H9 (cell line): ENCODE data around the gene CHRND. TPM values are rescaled to one million over a fixed set of nuclear protein-coding genes. Genes with fewer than 3 reads are reported as not detected.

Experiments used
- DNase-seq: peaks from one replicate; pipeline ENCODE4 v3.0.0-alpha.2; 2017
- H2AFZ ChIP-seq: one replicate; pipeline ENCODE4 v1.6.1; 2013; ENCODE audit warnings: mild to moderate bottlenecking, low read length, control low read depth, moderate library complexity
- H2AK5ac ChIP-seq: 2 replicates; pipeline ENCODE4 v1.6.1; 2013; ENCODE audit warnings: low read length, control low read depth, mixed read lengths; ENCODE audit not compliant: insufficient read length
- H2BK120ac ChIP-seq: one replicate; pipeline ENCODE4 v1.6.1; 2013; ENCODE audit warnings: low read depth, mild to moderate bottlenecking, low read length, control low read depth, inconsistent platforms; ENCODE audit not compliant: poor library complexity, severe bottlenecking
- H2BK12ac ChIP-seq: 2 replicates; pipeline ENCODE4 v1.6.1; 2013; ENCODE audit warnings: low read length, control low read depth, mixed read lengths, low read depth; ENCODE audit not compliant: insufficient read length
- H2BK15ac ChIP-seq: 2 replicates; pipeline ENCODE4 v1.6.1; 2013; ENCODE audit warnings: low read depth, low read length, control low read depth
- H2BK20ac ChIP-seq: one replicate; pipeline ENCODE4 v1.6.1; 2013; ENCODE audit warnings: low read depth, mild to moderate bottlenecking, low read length, control low read depth, inconsistent platforms; ENCODE audit not compliant: poor library complexity, severe bottlenecking
- H2BK5ac ChIP-seq: 2 replicates; pipeline ENCODE4 v1.6.1; 2013; ENCODE audit warnings: low read length, control low read depth, mixed read lengths; ENCODE audit not compliant: insufficient read length
- H3K14ac ChIP-seq: 2 replicates; pipeline ENCODE4 v1.6.1; 2013; ENCODE audit warnings: low read length, control low read depth; ENCODE audit not compliant: insufficient read depth
- H3K18ac ChIP-seq: 2 replicates; pipeline ENCODE4 v1.6.1; 2013; ENCODE audit warnings: low read depth, mild to moderate bottlenecking, mixed read lengths, low read length, control low read depth; ENCODE audit not compliant: insufficient read length
- H3K23ac ChIP-seq: 2 replicates; pipeline ENCODE4 v1.6.1; 2013; ENCODE audit warnings: low read length, control low read depth, mixed read lengths, low read depth; ENCODE audit not compliant: insufficient read length
- H3K23me2 ChIP-seq: 2 replicates; pipeline ENCODE4 v1.6.1; 2013; ENCODE audit warnings: low read depth, mild to moderate bottlenecking, mixed read lengths, low read length, control low read depth; ENCODE audit not compliant: insufficient read length, poor library complexity, severe bottlenecking
- H3K27ac ChIP-seq: 2 replicates; pipeline ENCODE4 v1.5.1; 2013; ENCODE audit warnings: low read length, control low read depth, mixed read lengths, low read depth; ENCODE audit not compliant: insufficient read length
- H3K27me3 ChIP-seq: 2 replicates; pipeline ENCODE4 v1.6.1; 2013; ENCODE audit warnings: low read length, control low read depth, inconsistent platforms; ENCODE audit not compliant: insufficient read depth
- H3K4ac ChIP-seq: 2 replicates; pipeline ENCODE4 v1.6.1; 2013; ENCODE audit warnings: low read depth, mild to moderate bottlenecking, control low read depth, inconsistent platforms, low read length, moderate library complexity
- H3K4me1 ChIP-seq: 2 replicates; pipeline ENCODE4 v1.6.1; 2013; ENCODE audit warnings: low read length, control low read depth, inconsistent platforms; ENCODE audit not compliant: insufficient read depth
- H3K4me2 ChIP-seq: 2 replicates; pipeline ENCODE4 v1.6.1; 2013; ENCODE audit warnings: low read length, control low read depth, mixed read lengths; ENCODE audit not compliant: insufficient read length, insufficient read depth
- H3K56ac ChIP-seq: 2 replicates; pipeline ENCODE4 v1.6.1; 2013; ENCODE audit warnings: low read depth, mild to moderate bottlenecking, mixed read lengths, low read length, control low read depth; ENCODE audit not compliant: insufficient read length
- H3K79me1 ChIP-seq: 2 replicates; pipeline ENCODE4 v1.6.1; 2013; ENCODE audit warnings: low read depth, mild to moderate bottlenecking, moderate library complexity, low read length, control low read depth, inconsistent platforms; ENCODE audit not compliant: insufficient read depth, poor library complexity, severe bottlenecking
- H3K79me2 ChIP-seq: 2 replicates; pipeline ENCODE4 v1.6.1; 2013; ENCODE audit warnings: low read length, control low read depth, inconsistent platforms; ENCODE audit not compliant: insufficient read depth
- H3K9ac ChIP-seq: 2 replicates; pipeline ENCODE4 v1.6.1; 2013; ENCODE audit warnings: low read length, control low read depth, mixed read lengths; ENCODE audit not compliant: insufficient read length; ENCODE audit errors: extremely low read depth
- H3K9me3 ChIP-seq: one replicate; pipeline ENCODE4 v1.6.1; 2013; ENCODE audit warnings: low read depth, low read length, inconsistent platforms; ENCODE audit not compliant: control insufficient read depth
- H3T11ph ChIP-seq: one replicate; pipeline ENCODE4 v1.6.1; 2013; ENCODE audit warnings: mild to moderate bottlenecking, low read length, control low read depth, inconsistent platforms
- H4K20me1 ChIP-seq: one replicate; pipeline ENCODE4 v1.6.1; 2013; ENCODE audit not compliant: control insufficient read depth, insufficient read length, insufficient read depth
- H4K5ac ChIP-seq: 2 replicates; pipeline ENCODE4 v1.6.1; 2013; ENCODE audit warnings: low read depth, mild to moderate bottlenecking, mixed read lengths, low read length, control low read depth; ENCODE audit not compliant: insufficient read length
- H4K8ac ChIP-seq: replicated peaks from 2 replicates; pipeline ENCODE4 v1.6.1; 2013; ENCODE audit warnings: low read length, control low read depth, mixed read lengths, low read depth; ENCODE audit not compliant: insufficient read length
- H4K91ac ChIP-seq: 2 replicates; pipeline ENCODE4 v1.6.1; 2013; ENCODE audit warnings: low read depth, mild to moderate bottlenecking, moderate library complexity, mixed read lengths, low read length, control low read depth; ENCODE audit not compliant: insufficient read length
- H3K27ac Mint-ChIP-seq, 3 experiments: 2 replicates in 2 of 3; 3 replicates in 1 of 3; pipeline ENCODE4 v1.8.0; 2020 to 2021; ENCODE audit warnings: mixed read lengths in 3 of 3, mild to moderate bottlenecking in 1 of 3, moderate library complexity in 1 of 3
- H3K27me3 Mint-ChIP-seq: 2 replicates; pipeline ENCODE4 v1.8.0; 2021; ENCODE audit warnings: low read depth, mild to moderate bottlenecking, moderate library complexity, mixed read lengths
- H3K36me3 Mint-ChIP-seq, 3 experiments: 2 replicates in 2 of 3; 3 replicates in 1 of 3; pipeline ENCODE4 v1.8.0; 2020 to 2021; ENCODE audit warnings: low read depth in 3 of 3, mixed read lengths in 3 of 3; ENCODE audit not compliant: insufficient read depth in 1 of 3
- H3K4me1 Mint-ChIP-seq, 2 experiments: 2 replicates each; pipeline ENCODE4 v1.8.0; 2020; ENCODE audit warnings: mixed read lengths in 2 of 2
- H3K4me3 Mint-ChIP-seq, 2 experiments: 2 replicates in 1 of 2; 3 replicates in 1 of 2; pipeline ENCODE4 v1.8.0; 2020 to 2021; ENCODE audit warnings: mild to moderate bottlenecking in 2 of 2, mixed read lengths in 2 of 2, moderate library complexity in 1 of 2
- H3K9me3 Mint-ChIP-seq, 2 experiments: 2 replicates in 1 of 2; 3 replicates in 1 of 2; pipeline ENCODE4 v1.8.0; 2020; ENCODE audit warnings: mild to moderate bottlenecking in 2 of 2, mixed read lengths in 2 of 2, moderate library complexity in 1 of 2
- WGBS: extraction: QIAGEN DNeasy Blood & Tissue Kit; methylation state at CpG from one replicate; pipeline ENCODE4 v1.1.7; 2013; ENCODE audit warnings: missing lambda C conversion rate, low lambda C conversion rate, mixed read lengths; ENCODE audit not compliant: insufficient read length; ENCODE audit errors: extremely low coverage; 5-methylcytosine and 5-hydroxymethylcytosine counted together
- total RNA-seq: library from RNA; stranded (reverse); gene quantifications from 2 replicates; pipeline ENCODE4 v1.2.1, GENCODE V29; 2021
- TF ChIP-seq, protein P1 (sequence below): fragments of 200-600 bp; sonication (generic); conservative IDR thresholded peaks from 3 replicates; pipeline ENCODE4 v1.8.0; 2021; ENCODE audit warnings: antibody characterized with exemption, mild to moderate bottlenecking

Gene CHRND
- total RNA-seq, 1 experiment from 2014 or later = not detected

GRCh38 chr2:232523682-232524597 is 2.0 kb upstream of the CHRND start:
- no peak overlapping the region for H3K4ac ChIP-seq
- no peak overlapping the region for H4K8ac ChIP-seq
- no peak overlapping the region; the same call in 1 of the 2 replicates for H3K14ac ChIP-seq
- H2AK5ac ChIP-seq = no peak overlapping the region
- no peak overlapping the region for H2BK15ac ChIP-seq
- WGBS = no CpG with 5 or more reads among the region's 75 CpGs
- no peak overlapping the region for H4K5ac ChIP-seq
- no peak overlapping the region for H3K27ac ChIP-seq
- H2AFZ ChIP-seq = no peak overlapping the region
- H3K27ac Mint-ChIP-seq = no peak overlapping the region
- no peak overlapping the region for H2BK12ac ChIP-seq
- H2BK5ac ChIP-seq = no peak overlapping the region
- no peak overlapping the region for H3T11ph ChIP-seq
- H3K56ac ChIP-seq = no peak overlapping the region
- H3K36me3 Mint-ChIP-seq = peaks cover 0 to 1% (median 0%) of the 10 kb centered on the region in 3 experiments; a peak in 1 of 7 replicates
- H3K18ac ChIP-seq = no peak overlapping the region
- H3K4me1 ChIP-seq = no peaks in the 10 kb centered on the region
- TF ChIP-seq, protein P1, sequence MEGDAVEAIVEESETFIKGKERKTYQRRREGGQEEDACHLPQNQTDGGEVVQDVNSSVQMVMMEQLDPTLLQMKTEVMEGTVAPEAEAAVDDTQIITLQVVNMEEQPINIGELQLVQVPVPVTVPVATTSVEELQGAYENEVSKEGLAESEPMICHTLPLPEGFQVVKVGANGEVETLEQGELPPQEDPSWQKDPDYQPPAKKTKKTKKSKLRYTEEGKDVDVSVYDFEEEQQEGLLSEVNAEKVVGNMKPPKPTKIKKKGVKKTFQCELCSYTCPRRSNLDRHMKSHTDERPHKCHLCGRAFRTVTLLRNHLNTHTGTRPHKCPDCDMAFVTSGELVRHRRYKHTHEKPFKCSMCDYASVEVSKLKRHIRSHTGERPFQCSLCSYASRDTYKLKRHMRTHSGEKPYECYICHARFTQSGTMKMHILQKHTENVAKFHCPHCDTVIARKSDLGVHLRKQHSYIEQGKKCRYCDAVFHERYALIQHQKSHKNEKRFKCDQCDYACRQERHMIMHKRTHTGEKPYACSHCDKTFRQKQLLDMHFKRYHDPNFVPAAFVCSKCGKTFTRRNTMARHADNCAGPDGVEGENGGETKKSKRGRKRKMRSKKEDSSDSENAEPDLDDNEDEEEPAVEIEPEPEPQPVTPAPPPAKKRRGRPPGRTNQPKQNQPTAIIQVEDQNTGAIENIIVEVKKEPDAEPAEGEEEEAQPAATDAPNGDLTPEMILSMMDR = peak; percentile 73
- H4K20me1 ChIP-seq = no peaks in the 10 kb centered on the region
- peaks cover 15% of the 10 kb centered on the region for H3K27me3 ChIP-seq
- peak overlapping the region; percentile 45 to 72 for H3K4me3 Mint-ChIP-seq
- H3K27me3 Mint-ChIP-seq = peaks cover 80% of the 10 kb centered on the region
- no peaks in the 10 kb centered on the region for H3K9me3 Mint-ChIP-seq
- no peak overlapping the region for H2BK20ac ChIP-seq
- DNase-seq = peak; percentile 88
- peaks cover 5 to 25% of the 10 kb centered on the region in 2 experiments for H3K4me1 Mint-ChIP-seq
- no peak overlapping the region for H3K9ac ChIP-seq
- H3K4me2 ChIP-seq = peak overlapping the region; percentile 42
- peaks cover 14% of the 10 kb centered on the region for H3K23me2 ChIP-seq
- no peaks in the 10 kb centered on the region for H3K79me1 ChIP-seq
- no peaks in the 10 kb centered on the region for H3K79me2 ChIP-seq
- H3K23ac ChIP-seq = no peak overlapping the region
- H4K91ac ChIP-seq = no peak overlapping the region
- H2BK120ac ChIP-seq = no peak overlapping the region
- H3K9me3 ChIP-seq = no peaks in the 10 kb centered on the region
